ENCODE results near the gene THUMPD3. TPM values are rescaled to one million over a fixed set of nuclear protein-coding genes. Genes with fewer than 3 reads are reported as not detected.

THUMPD3 gene
- total RNA-seq, 1 experiment from 2014 or later, result 58.4 TPM

- no peak overlapping the region for H3K56ac ChIP-seq (ENCODE audit: insufficient read length, low read depth, low read length)
- H2AFZ ChIP-seq (ENCODE audit: low read length), result no peak overlapping the region
- no peak overlapping the region for H2AK5ac ChIP-seq (ENCODE audit: insufficient read length, low read length)
- no peaks in the 10 kb centered on the region for H3K23me2 ChIP-seq (ENCODE audit: insufficient read length, low read depth, low read length, poor library complexity, severe bottlenecking)
- no peaks in the 10 kb centered on the region for H3K79me2 ChIP-seq (ENCODE audit: insufficient read depth, low read length)
- no peak for DNase-seq
- Mint-ChIP-seq H3K9me3 (no peaks in the 10 kb centered on the region), H3K27ac (peak overlapping the region in 2 of 3 experiments; percentile 31 to 77; a peak in 4 of 7 replicates), H3K4me3 (no peak overlapping the region), H3K27me3 (ENCODE audit: low read depth) (no peaks in the 10 kb centered on the region), H3K36me3 (ENCODE audit: insufficient read depth in 1 of 3, low read depth in 3 of 3) (peaks cover 19 to 82% (median 80%) of the 10 kb centered on the region in 3 experiments), H3K4me1 (peaks cover 3 to 4% of the 10 kb centered on the region in 2 experiments; a peak in 3 of 4 replicates)
- no peak overlapping the region for H3K14ac ChIP-seq (ENCODE audit: insufficient read depth, low read length)
- H4K5ac ChIP-seq (ENCODE audit: insufficient read length, low read depth, low read length), result no peak overlapping the region
- no peaks in the 10 kb centered on the region for H3K9me3 ChIP-seq (ENCODE audit: control insufficient read depth, low read depth, low read length)
- H3K79me1 ChIP-seq (ENCODE audit: insufficient read depth, low read depth, low read length, poor library complexity, severe bottlenecking), result no peaks in the 10 kb centered on the region
- no peak overlapping the region for H4K91ac ChIP-seq (ENCODE audit: insufficient read length, low read depth, low read length)
- no peak overlapping the region for H3K27ac ChIP-seq (ENCODE audit: insufficient read length, low read depth, low read length)
- H3K18ac ChIP-seq (ENCODE audit: insufficient read length, low read depth, low read length), result no peak overlapping the region
- H2BK15ac ChIP-seq (ENCODE audit: low read depth, low read length), result no peak overlapping the region
- no peak overlapping the region for H2BK120ac ChIP-seq (ENCODE audit: low read depth, low read length, poor library complexity, severe bottlenecking)
- WGBS (ENCODE audit: extremely low coverage, insufficient read length, low lambda C conversion rate), result no CpG with 5 or more reads among the region's 13 CpGs
- no peak overlapping the region for H2BK12ac ChIP-seq (ENCODE audit: insufficient read length, low read depth, low read length)
- no peak overlapping the region for H3K9ac ChIP-seq (ENCODE audit: extremely low read depth, insufficient read length, low read length)
- H4K8ac ChIP-seq (replicated peaks; ENCODE audit: insufficient read length, low read depth, low read length), result no peak overlapping the region
- TF ChIP-seq CTCF (conservative IDR thresholded peaks at IDR 0.05), result no peak
- no peak overlapping the region for H3K4ac ChIP-seq (ENCODE audit: low read depth, low read length)
- H2BK20ac ChIP-seq (ENCODE audit: low read depth, low read length, poor library complexity, severe bottlenecking), result no peak overlapping the region
- no peak overlapping the region for H3K23ac ChIP-seq (ENCODE audit: insufficient read length, low read depth, low read length)
- H3K4me1 ChIP-seq (ENCODE audit: insufficient read depth, low read length), result no peaks in the 10 kb centered on the region
- H2BK5ac ChIP-seq (ENCODE audit: insufficient read length, low read length), result no peak overlapping the region
- no peak overlapping the region for H3K4me2 ChIP-seq (ENCODE audit: insufficient read depth, insufficient read length, low read length)
- H3K27me3 ChIP-seq (ENCODE audit: insufficient read depth, low read length), result no peaks in the 10 kb centered on the region
- no peak overlapping the region for H3T11ph ChIP-seq (ENCODE audit: low read length)
- H4K20me1 ChIP-seq (ENCODE audit: control insufficient read depth, insufficient read depth, insufficient read length), result no peaks in the 10 kb centered on the region
Measured at GRCh38 chr3:9384141-9384828, 21.4 kb downstream of the THUMPD3 start.
